COLO668 (cell line): Measurements from ENCODE around the gene CD99.
"Not testable (repeated sequence)": the region's sequence is repeated elsewhere in the genome, so short reads cannot be mapped to it uniquely, and the experiment has no call there.

Source experiments
- DNase-seq: peaks from one replicate; lab custom pipeline; 2025; ENCODE audit not compliant: unreplicated experiment; lab: John Stamatoyannopoulos, UW

The CD99 gene

DNA sequence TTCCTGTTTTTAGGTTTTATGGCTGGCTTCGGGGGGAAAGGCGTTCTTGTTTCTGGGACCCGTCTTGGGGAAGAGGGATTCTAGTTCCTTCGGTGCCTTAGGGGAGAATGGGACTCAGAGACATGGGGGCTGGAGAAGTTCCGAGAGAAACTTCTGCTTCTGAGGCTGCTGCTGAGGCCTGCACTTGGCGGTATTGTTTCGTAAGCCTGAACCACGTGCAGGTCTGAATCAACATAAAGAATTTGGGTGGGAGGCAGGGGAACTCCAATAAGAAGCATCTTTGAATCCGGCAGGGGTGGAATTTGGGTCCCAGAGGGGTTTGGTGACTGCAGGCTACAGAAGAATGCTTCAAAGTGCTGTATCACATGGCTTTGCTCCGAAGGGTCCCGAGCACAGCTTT is 75.8 kb downstream of the CD99 start:
- DNase-seq, result no peak

DNA sequence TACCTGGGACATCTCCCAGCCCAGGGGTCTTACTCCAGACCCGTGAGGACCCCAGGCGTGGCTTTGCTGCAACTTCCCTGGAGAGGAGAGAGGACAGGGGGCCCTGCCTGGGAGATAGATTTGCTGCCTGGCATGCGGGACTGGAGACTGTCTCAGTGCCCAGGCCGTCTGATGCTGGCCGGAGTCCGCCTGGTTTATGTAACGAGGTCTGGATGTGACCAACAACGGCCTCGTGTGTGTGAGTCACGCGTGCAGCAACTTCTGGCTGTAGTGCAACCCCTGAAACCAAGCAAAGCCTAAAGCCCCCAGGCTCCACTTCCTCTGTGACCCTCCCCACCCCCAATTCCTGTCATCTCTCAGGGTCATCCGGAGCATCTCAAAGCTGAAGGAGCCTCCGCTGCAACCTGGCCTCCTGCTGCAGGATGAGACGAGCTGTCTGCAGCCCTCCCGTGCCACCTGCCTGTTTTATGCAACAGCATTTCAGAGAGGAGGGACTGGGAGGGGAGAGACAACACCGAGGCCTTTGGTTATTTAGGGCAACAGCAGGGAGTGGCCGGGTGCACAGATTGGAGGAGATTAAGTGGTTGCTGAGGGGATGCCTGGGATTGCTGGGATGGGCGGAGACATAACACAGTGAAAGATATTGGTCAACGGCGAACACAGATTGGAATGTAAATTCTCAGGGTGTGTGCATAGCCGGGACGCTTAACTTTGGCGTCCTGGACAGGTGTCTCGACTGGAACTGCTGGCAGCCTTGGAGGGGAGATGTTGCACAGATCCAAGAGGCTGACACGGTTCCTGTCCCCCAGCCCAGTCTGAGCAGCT is 76.7 kb downstream of the CD99 start:
- no peak for DNase-seq

DNA sequence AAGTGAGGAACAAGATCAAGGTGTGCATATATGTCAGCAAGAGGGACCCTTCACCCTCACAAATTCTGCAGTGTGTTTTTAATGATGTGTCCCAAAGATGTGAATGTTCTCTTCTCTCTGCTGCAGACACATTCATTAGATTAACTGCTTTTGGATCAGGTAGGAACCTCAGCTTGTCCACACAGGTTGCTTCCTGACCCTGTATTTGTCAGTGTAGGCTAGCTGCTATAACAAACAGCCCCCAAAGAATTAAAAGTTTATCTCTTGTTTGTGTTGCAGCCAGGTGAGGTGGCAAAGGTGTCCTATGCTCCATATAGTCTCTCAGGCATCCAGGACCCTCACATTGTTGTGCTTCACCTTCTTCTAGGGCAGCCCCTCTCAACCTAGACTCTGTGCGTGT is 78.5 kb downstream of the CD99 start:
- no peak for DNase-seq

DNA sequence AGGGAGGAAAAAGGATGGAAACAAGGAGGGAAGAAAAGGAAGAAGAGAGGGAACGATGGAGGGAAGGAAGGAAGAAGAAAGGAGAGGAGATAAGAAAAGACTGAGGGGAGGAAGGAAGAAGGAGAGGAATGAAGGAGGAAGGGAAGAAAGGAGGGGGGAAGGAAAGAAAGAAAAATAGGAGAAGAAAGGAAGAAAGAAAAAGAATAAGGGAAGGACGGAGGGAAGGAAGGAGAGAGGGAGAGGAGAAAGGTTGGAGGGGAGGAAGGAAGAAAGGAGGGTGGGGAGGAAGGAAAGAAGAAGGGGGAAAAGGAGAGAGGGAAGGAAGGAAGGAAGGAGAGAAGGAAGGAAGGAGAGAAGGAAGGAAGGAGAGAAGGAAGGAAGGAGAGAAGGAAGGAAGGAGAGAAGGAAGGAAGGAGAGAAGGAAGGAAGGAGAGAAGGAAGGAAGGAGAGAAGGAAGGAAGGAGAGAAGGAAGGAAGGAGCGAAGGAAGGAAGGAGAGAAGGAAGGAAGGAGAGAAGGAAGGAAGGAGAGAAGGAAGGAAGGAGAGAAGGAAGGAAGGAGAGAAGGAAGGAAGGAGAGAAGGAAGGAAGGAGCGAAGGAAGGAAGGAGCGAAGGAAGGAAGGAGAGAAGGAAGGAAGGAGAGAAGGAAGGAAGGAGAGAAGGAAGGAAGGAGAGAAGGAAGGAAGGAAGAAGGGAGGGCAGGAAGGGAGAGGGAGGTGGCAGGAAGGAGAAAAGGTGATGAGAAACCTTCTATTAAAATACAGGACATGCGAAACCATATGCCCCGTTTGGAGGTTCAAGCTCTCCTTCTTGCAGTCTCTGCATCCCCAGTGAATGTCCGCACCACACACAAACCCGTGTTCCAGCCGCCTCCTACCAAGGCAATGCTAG is 82.3 kb downstream of the CD99 start:
- DNase-seq, result not testable (repeated sequence)

DNA sequence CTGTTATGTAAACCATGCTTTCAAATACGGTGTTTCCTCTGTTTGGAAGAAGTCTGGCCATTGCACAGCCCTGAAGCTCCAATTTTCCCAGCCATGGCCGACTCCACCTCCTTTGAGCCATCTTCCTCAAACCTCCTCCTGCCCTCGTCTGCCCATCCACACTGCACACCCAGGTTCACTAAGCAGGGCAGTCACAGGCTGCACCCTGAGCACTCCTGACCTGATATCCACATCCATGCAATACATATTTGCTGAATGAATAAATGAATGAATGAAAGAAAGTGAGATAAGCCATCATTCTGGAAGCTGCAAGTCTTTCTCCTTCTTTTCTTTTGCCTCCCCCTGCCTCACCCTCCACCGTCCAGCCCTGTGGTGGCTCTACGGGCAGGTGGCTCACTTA is 83.0 kb downstream of the CD99 start:
- DNase-seq, result no peak

DNA sequence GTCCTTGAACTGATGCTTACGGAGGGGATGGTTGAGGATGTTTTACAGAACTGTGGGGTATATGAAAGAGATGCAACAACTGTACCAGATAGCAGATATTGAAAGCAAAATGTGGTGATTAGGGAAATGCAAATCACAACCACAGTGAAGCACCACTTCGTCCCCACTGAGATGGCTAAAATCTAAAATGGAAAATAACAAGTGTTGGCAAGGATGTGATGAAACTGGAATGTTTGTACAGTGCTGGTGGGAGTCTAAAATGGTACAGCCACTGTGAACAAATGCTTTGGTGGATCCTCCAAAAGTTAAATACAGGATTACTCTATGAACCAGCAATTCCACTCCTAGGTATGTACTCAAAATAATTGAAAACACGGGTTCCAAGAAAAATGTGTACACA is 83.7 kb downstream of the CD99 start:
- no peak for DNase-seq

DNA sequence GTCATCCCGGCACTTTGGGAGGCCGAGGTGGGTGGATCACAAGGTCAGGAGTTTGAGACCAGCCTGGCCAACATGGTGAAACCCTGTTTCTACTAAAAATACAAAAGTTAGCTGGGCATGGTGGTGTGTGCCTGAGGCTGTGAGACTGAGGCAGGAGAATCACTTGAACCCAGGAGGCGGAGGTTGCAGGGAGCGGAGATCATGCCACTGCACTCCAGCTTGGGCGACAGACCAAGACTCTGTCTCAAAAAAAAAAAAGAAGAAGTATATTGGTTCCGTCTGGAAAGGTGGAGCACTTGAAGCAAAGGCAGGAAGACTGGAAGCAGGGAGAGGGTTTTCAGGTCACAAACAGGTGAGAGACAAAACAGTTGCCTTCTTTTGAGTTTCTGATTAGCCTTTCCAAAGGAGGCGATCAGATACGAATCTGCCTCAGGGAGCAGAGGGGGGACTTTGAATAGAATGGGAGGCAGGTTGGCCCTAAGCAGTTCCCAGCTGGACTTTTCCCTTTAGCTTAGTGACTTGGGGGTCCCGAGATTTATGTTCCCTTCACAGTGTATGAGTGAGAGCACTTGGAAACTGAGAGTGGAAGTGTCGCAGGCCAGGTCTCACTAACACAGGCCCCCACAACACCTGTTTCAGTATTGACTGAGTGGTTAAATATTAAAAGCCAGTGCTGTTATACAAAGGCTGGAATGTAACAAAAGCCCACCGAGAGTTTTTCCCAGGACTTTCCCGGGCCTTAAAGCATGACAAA is 89.6 kb downstream of the CD99 start:
- DNase-seq, result peak; percentile 52

DNA sequence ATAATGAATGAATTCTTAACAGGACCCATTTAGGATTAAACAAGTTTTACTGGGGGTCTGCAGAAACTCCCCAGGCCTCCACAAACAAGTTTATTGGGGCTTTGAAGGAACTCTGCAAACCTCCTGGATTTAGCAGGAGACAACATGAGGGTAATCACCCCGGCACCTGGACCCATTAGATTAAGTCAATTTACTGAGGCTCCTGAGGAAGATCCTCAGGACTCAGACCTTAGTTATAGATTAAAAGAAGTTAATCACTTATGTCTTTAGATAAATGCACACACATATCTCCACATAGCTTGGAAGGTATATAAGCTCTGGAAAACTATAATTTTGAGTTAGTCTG is 90.1 kb downstream of the CD99 start:
- peak; percentile 51 for DNase-seq

DNA sequence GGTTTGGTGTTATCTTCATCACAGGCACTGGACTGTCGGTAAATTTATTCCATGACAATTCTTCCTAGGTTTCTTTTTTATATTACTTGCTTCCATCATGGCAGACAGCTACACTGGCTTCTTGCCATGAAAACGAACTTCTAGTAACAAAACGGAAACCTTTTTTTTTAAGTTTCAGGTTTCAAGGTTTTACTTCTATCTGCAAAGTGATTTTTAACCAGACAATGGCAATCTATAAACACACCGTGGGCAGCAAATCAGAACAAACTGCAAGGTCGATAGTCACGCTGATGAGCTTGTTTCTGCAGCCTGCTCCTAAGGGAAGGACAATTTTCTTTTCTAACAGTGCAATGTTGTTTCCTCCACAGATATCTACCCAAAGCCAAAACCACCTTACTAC is 90.6 kb downstream of the CD99 start:
- peak; percentile 2 for DNase-seq

DNA sequence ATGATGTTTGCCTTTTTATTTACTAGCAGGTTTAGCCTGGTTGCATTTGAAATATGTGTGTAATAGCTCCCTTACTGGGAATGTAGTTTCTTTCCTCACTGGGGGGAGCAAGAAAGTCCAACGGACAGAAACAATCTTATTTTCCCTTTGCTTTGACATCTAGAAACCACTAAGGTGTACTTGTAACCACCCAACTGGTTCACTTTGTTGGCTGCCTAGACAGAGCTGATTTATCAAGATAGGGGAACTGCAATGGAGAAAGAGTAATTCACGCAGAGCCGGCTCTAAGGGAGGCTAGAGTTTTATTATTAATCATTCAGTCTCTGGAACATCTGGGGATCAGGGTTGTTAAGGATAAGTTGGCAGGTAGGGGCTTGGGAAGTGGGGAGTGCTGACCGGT is 91.1 kb downstream of the CD99 start:
- no peak for DNase-seq

DNA sequence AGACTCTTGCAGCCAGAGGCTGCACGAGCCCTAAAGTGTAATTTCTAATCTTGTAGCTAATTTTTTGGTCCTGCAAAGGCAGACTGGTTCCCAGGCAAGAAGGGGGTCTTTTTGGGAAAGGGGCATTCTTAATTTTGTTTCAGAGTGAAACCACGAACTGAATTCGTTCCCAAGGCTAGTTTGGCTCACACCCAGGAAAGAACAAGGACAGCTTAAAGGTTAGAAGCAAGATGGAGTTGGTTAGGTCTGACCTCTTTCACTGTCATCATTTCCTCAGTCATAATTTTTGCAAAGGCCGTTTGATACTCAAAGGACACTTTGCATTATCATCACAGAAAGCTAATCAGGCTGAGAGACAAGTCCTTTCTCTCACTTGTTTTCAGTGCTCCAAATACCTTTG is 91.7 kb downstream of the CD99 start:
- no peak for DNase-seq

DNA sequence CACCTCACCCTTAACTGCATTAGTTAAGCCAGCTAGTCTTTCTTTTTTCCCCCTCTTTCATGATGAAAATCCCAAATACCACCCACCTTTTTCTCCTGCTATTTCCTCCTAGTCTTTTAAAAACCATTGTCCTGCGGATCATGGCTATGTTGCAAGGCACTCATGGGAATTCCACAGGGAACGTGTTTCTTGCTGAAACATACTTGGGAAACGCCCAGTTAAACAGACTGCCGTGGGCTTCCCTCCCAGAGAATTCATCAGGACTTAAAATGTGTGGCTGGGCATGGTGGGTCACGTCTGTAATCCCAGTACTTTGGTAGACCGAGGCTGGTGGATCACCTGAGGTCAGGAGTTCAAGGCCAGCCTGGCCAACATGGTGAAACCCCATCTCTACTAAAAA is 92.9 kb downstream of the CD99 start:
- no peak for DNase-seq

DNA sequence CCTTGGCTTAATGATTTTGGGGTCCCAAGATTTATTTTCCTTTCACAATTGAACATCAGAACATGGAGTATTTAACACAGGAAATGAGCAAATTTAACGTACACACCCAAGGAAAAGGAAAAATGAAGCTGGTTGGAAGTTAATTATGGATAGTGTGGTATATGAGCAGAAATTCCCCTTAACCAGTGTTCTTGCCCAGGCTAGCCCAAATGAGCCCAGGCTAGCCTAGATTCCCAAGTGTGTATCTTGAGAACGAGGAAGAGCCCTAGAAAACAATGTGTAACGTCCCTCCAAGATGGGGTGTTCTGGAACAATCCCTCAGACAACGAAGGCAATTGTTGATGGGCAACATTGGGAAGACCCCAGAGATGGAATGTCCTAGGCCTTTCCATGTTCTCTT is 94.4 kb downstream of the CD99 start:
- DNase-seq, result no peak

DNA sequence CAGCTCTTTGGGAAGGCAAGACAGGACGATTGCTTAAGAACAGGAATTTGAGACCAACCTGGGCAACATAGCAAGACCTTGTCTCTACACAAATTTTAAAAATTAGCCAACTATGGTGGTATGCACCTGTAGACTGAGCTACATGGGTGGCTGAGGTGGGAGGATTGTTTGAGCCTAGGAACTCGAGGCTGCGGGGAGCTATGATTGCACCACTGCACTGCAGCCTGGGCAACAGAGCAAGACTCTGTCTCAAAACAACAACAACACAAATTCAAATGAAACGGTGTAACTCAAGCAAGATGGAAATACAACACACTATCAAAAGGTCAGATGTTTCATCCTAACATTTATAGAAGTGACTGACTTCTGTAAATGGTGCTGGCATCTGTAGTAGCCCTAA is 97.9 kb downstream of the CD99 start:
- DNase-seq, result no peak

DNA sequence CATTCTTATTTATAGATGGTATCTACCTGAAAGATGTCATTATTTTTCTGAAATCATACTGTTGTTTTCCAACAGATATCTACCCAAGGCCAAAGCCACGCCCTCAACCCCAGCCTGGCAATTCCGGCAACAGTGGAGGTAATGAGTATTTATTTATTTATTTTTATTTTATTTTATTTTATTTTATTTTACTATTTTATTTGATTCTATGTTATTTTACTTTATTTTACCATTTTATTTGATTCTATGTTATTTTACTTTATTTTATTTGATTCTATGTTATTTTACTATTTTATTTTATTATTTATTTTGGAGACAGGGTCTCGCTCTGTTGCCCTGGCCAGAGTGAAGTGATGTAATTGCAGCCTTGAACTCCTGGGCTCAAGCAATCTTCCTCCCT is 98.5 kb downstream of the CD99 start:
- DNase-seq, result no peak
